GM21576 (cell line): Measurements from ENCODE around the gene B3GALT2.
A peak's percentile ranks its signal among the peaks of the same experiment; 100 is the strongest.

Source experiments
- ATAC-seq: cut with Tn5 transposase; IDR thresholded peaks from one replicate; pipeline ENCODE4 v1.9.1; 2021; ENCODE audit warnings: mild to moderate bottlenecking, moderate library complexity; ENCODE audit not compliant: unreplicated experiment

The B3GALT2 gene

DNA sequence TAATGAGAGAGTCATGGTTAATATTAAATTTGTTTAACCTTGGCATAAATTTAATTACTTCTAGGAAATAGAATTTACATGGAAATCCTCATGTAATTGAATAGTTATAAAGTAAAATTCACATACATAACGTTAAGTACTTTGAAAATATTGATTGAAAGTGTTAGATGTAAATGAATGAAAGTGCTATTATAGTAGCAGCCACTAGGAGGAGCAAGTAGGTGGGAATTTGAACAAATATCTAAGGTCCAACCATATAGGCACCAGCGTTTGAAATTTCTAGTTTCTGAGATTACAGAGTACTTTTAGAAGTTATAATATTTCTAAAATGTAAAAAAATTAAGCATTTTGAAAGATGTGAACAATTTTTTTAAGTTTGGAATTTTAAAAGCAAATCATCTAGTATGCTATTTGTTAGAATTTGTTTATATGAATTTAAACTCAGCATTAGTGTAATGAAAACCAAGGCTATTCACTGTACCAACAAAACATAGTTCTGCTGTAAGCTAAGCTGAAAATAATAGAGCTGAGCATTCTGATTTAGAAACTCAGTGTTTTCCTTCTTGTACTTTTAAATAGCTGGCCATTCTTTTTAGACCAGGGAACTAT is 3.3 kb downstream of the B3GALT2 start:
- peak; percentile 66 for ATAC-seq

DNA sequence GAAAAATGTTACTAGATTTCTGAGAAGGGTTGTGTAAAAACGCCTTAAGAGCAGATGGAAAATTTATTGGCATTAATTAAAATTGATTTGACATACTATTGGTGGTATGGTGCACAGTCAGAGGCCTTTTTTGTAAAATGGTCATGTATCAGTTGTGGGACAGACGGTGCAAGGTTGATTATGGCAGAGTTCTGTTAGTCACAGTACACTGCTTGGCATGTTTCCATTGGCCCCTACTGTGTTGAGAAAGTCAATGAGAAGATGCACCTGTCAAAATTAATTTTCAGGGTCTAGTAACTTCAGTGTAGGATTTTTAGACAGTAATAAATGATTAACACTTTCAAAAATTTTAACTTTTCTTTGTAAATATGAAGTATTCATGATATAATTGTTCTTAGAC is 4.4 kb downstream of the B3GALT2 start:
- no peak for ATAC-seq

DNA sequence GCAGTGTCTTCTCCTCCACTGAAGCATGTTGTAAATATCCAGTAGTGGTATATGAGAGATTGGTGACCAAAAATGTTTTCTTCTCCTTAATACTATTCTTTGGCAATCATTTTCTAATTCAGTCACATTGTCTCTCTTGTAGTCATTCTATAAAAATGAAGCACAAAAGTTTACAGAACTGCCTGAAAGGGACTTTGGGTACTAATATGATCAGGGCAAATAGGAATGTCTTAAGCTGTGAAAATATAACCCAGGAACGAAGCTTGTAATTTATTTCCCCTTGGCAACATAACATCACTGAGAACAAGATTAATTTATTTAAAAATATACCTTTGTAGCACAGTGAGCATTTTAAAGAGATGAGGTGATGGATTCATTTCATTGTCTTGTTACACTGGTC is 4.9 kb downstream of the B3GALT2 start:
- ATAC-seq = no peak

DNA sequence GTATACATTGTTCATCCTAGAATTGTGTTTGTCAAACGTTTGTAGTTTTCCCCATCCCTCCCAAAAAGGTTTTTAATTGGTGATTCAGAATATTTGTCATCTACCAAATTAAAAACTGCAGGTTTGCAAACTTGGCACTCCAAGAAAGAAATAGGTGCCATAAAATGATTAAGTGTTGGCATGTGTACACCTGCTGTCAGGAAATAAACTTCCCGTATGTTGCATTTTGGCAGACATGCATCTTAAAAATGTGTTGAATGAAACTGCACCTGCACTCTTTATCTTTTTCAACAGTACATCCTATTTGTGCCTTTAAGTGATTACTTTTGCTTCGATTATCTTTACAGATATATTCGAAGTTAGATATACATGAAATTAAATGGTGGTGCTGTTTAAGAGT is 7.3 kb downstream of the B3GALT2 start:
- ATAC-seq = no peak

DNA sequence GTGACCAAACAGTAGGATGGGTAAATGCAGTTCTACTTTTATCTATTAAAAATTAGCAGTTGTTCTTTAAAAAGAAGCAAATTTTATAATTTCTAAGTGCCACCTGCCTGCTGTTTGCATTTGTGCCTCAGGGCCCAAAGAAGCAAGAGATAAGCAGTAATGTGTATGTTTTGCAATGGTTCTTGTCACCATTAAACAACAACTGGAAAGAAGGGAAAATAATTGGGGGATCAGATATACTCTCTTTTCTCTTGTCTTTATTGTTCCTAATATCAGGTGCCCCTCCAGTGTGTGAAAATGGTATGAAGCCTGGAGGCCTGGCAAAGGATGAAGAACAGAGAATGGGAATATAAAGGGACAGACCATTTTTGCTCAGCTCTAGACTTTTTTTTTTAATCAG is 9.6 kb downstream of the B3GALT2 start:
- no peak for ATAC-seq

DNA sequence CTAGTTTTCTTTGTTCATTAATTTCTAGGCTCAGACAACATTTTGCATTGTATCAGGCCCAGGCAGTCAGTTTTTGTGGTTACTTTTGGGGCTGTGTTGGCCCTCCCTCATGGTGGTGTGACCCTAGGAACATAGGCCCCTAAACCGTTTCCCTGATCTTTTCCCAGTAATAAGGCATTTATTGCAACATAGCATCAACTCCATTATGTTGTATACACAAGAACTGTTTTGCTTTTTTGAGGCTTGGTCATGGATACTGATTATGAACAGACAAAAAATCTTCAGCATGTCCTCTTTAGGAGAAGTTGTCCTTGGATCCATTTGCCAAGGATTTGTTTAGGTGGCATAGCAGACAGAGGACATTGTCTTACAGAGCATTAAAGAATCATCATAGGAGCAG is 10.3 kb downstream of the B3GALT2 start:
- no peak for ATAC-seq

DNA sequence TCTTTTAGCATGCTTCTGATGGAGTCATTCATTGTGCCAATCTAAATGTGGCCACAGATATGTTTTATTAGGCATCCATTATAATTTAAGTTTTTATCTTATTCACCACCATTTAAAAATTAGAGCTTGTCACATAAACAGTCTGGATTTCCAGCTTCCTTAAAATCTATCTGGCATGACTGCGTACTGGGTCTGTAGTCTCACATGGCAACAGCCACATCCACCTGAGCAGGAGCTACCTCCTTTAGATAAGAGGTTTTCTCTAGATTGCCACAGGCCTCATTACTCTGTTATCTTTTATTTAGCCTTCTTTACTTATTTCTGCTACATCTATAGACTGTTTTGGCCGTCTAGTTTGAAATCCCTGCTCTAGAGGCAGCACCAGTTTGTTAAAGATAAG is 29.1 kb downstream of the B3GALT2 start:
- ATAC-seq = no peak

DNA sequence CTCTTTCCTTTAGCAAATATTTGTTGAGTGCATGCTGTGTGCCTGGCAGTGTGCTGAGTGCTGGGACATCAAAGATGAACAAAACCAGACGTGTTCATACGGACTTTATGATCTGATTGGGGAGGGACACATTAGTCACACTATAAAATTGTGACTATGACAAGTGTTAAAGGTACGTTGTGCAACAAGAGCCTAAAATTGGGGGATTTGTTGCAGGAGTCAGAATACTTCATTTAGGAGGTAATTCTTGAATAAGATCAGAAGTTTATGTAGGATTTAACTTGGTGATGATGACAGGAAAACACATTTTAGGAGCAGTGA is 29.6 kb downstream of the B3GALT2 start:
- ATAC-seq = no peak

DNA sequence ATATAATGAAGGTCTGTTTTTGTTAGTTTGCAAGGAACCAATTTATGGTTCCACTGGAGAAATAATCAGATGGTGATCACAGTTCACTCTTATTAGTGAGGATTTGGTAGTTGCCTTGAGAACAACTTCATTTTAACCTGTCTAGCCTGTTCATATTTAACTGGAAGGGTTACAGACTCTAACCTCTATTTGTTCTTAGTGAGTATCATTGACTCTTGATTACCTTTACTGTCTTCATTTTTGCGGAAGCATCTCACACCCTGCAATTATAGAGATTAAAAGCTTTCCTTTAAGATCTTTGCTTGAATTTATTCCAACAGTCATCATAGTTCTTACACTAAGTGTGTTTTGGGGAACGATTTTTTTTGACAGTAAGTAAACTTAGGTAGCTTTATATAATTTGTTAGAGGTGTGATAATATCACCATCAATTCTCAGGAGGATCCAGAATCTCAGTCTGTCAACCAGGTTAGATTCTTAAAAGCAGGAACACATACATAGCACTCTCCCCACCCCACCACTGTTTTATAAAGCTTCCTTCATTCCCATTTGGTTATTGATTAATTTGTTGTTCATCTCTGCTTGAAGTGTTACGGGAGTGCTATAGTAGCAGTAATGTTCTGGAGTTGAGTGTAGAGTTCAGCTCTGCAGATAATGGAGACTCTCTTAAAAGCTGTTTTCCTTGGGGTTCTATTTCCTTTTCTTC is 30.1 kb downstream of the B3GALT2 start:
- no peak for ATAC-seq

DNA sequence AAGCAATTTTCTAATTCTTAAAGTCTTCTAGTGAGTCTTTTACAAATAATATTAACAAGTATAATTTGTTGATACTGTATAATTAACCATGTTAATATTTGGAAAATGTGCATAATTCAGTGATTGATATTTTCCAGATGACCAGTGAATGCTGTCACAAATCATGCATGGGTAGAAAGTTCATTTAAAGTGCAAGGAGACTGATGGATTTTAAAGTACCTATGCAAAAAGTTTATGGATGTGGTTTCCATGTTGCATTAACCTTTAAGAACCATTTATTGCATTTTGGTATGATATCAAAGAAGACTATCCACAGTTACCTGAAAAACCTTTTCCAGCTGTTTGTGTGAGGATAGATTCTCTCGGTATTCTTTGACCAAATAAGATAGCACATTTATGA is 41.4 kb downstream of the B3GALT2 start:
- no peak for ATAC-seq

DNA sequence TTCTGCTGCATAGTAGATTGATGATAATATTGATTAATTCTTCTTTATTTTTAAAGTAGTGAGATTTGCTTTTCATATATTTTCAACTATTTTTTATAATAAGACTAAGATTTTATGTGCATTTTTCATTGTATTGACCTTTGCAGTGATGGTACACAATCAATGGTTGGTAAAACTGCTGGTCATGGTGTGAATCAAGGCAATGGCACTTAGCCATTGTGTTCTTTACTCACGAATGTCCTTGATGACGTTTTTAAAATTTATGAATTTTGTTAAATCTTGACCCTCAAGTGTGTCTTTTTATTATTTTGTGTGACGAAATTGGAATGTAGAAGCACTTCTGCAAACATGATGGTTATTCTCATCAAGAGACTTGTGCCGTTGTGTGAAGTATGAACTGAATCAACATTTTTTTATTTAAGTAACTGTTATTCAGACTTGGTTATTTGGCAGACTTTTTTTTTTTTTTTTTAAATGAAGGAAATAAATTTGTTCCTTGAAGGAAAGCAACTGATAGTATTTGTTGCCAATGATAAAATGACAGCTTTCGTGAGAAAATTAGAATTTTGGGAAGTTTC is 42.0 kb downstream of the B3GALT2 start:
- ATAC-seq = no peak

DNA sequence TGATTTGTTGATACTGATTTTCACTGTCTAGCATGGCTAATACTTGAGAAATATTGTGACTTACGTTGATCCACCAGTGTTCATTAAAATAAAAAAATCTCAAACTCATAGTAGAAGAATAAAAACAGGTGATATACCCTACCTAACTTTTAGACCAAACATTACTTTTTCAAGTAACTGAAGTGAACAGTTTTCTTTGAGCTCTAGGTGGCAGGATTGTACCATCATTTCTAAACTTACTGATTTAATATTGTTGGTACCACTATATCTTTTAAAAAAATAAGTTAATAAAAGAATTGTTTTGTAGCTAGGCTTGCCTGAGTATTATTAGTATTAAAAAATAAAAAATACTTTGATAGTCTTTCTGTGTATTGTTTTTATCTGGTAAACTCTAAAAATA is 43.1 kb downstream of the B3GALT2 start:
- ATAC-seq = no peak

DNA sequence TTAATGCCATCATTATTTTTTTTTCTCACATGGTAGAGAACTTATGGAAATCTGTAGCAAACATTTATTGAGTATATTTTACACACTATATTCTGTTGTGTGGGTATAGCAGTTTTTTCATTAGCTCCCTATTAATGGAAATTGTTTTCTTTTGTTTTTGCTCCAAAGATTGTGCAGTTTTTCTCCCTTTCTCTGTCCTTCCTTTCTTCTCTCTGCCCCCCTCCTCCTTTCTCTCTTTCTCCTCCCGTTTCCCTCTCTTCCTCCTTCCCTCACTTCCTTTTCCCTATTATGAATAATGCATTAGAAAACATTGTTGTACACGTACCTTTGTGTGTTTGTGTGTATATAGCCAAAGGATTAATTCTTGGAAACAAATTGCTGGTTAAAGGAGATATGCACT is 44.0 kb downstream of the B3GALT2 start:
- ATAC-seq = no peak

DNA sequence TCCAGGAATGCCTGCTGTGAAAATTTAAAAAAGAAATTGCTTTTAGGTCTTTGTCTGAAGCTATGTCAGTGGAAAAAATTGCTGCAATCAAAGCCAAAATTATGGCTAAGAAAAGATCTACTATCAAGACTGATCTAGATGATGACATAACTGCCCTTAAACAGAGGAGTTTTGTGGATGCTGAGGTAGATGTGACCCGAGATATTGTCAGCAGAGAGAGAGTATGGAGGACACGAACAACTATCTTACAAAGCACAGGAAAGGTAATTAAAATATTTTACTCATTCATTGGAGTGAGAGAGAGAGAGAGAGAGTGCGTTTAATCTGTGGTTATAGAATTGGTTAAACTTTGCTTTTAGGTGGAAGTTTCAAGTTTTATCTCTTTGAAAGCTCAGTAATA is 44.6 kb downstream of the B3GALT2 start:
- no peak for ATAC-seq

DNA sequence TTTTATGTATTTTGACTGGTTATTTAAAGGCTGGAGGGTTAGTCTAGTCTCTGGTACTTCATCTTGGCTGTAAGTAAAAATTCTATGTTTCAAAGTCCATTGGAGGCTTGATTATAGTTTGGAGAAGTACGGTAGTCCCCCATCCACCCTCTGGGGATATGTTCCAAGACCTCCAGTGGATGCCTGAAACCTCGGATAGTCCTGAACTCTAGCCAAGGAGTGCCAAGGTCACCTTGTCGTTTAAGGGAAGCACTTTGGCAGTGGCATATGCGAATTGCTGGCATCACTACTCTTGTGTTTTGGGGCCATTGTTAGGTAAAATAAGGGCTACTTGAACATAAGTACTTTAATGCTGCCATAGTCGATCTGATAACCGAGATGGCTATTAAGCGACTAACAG is 46.2 kb downstream of the B3GALT2 start:
- no peak for ATAC-seq

DNA sequence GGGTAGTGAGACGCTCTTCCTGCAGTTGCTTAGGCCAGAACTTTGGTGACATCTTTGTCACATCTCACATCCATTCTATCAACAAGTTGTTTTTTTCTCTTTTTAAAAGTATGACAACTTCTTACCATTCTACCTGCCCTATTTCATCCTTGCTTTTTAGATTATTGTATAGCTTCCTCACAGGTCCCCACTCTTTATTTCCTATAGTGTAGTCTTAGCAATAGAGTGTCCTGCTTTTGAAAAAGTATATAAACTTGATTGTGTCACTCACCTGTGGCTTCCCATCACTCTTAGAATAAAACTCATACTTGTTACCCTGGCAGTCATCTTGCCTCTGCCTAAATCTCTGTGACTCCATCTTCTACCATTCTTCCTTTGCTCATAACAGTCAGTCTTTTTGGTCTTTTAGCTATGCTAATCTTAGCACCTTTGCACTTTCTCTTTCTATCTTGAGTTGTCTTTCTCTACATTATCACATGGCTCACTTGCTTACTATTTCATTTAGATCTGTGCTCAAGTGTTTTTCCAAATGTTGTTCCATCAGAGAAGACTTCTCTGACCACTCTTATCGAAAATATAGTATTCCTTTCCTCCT is 55.0 kb downstream of the B3GALT2 start:
- ATAC-seq = peak; percentile 56
